ENCODE results near the gene LCE2B.

The LCE2B gene

GRCh38 chr1:152728986-152729385 is 43.1 kb downstream of the LCE2B start:
- in situ Hi-C loops (cut with HindIII; ENCODE audit: low sequenced_read_pairs) = no loop called here

DNA sequence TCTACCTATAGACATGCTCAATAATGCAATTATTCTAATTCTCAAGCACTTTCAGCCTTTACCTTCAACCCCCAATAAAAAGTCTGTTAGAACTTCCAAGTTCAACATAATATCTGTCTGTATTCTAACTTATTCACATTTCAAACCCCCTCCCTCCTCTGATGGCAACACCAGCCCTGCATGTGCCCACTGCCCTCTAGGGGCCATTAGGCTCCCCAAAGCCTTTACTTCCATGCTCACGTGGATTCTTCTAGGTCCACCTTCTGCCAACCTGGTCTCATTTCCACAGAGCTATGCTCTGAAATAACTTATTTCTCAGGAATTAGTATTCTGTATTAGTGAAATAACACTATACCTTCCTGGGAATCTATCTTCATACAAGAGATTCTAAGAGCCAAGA is 49.7 kb downstream of the LCE2B start:
- in situ Hi-C loops (cut with HindIII; ENCODE audit: low sequenced_read_pairs) = no loop called here
